ENCODE measurements around the gene SLC13A2. TPM values are rescaled to one million over a fixed set of nuclear protein-coding genes. Genes with fewer than 3 reads are reported as not detected.

SLC13A2 gene, protein sequence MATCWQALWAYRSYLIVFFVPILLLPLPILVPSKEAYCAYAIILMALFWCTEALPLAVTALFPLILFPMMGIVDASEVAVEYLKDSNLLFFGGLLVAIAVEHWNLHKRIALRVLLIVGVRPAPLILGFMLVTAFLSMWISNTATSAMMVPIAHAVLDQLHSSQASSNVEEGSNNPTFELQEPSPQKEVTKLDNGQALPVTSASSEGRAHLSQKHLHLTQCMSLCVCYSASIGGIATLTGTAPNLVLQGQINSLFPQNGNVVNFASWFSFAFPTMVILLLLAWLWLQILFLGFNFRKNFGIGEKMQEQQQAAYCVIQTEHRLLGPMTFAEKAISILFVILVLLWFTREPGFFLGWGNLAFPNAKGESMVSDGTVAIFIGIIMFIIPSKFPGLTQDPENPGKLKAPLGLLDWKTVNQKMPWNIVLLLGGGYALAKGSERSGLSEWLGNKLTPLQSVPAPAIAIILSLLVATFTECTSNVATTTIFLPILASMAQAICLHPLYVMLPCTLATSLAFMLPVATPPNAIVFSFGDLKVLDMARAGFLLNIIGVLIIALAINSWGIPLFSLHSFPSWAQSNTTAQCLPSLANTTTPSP
- not detected in 3 replicates for polyA plus RNA-seq
- not detected for polyA plus RNA-seq (2011; ENCODE audit: low read depth)
- polyA plus RNA-seq (2011; cell fraction: cytosol; rRNA removed): not detected in 2 replicates
- not detected in 2 replicates for polyA plus RNA-seq (2011; cell fraction: nucleus; rRNA removed)
- polyA plus RNA-seq (2012; ENCODE audit: low replicate concordance): not detected in 2 replicates
- polyA minus RNA-seq: not detected in 3 replicates
- polyA minus RNA-seq (2011; cell fraction: cytosol; rRNA and poly(A)+ RNA removed): not detected
- polyA minus RNA-seq (2011; cell fraction: nucleus; rRNA and poly(A)+ RNA removed): not detected in 2 replicates

DNA sequence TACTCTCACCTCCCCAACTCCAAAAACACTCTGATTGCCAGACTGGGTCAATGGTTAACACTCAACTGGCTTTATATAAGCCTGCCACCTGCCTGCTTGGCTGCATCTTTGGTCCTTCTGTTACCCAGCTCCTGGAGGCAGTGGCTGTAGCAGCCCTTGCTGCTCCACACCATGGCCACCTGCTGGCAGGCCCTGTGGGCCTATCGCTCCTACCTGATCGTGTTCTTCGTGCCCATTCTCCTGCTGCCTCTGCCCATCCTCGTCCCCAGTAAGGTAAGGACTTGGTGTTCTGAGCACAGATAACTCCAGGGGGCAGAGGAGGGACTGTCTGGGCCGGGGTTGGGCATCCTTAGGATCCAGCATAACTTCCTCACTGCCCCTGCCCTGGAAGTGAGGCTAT lies at the start of gene SLC13A2:
SLC13A2 (plus strand) TSS at position 103 of the 400 bp plus-strand sequence; CDS start at position 172, 69 bp downstream.
- H2AFZ ChIP-seq (ENCODE audit: control insufficient read depth, low read length): no peak within 1 kb of the TSS
- dilution Hi-C loops (cut with MboI; ENCODE audit: extremely low pct_ligation_motif_present, low sequenced_read_pairs): no loop called here
- no peak for TF ChIP-seq EZH2 (IDR thresholded peaks at IDR 0.05; ENCODE audit: low read length)
- TF ChIP-seq, protein P1, sequence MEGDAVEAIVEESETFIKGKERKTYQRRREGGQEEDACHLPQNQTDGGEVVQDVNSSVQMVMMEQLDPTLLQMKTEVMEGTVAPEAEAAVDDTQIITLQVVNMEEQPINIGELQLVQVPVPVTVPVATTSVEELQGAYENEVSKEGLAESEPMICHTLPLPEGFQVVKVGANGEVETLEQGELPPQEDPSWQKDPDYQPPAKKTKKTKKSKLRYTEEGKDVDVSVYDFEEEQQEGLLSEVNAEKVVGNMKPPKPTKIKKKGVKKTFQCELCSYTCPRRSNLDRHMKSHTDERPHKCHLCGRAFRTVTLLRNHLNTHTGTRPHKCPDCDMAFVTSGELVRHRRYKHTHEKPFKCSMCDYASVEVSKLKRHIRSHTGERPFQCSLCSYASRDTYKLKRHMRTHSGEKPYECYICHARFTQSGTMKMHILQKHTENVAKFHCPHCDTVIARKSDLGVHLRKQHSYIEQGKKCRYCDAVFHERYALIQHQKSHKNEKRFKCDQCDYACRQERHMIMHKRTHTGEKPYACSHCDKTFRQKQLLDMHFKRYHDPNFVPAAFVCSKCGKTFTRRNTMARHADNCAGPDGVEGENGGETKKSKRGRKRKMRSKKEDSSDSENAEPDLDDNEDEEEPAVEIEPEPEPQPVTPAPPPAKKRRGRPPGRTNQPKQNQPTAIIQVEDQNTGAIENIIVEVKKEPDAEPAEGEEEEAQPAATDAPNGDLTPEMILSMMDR (optimal IDR thresholded peaks at IDR 0.05 in 1 of 3, IDR thresholded peaks at IDR 0.05 in 1 of 3, conservative IDR thresholded peaks at IDR 0.05 in 1 of 3; ENCODE audit: extremely low read depth in 1 of 3, insufficient read depth in 2 of 3, low read length in 3 of 3): peak in 1 of 3 experiments; percentile 16

GRCh38 chr17:28425206-28425605 lies 48.2 kb upstream of the SLC13A2 start:
- H3K4me1 ChIP-seq (ENCODE audit: control insufficient read depth, extremely low read depth, insufficient read depth, low read length): no peaks in the 10 kb centered on the region
- no peak overlapping the region for H3K4me2 ChIP-seq (ENCODE audit: control insufficient read depth, extremely low read depth, insufficient read depth, low read depth, low read length)
- H3K79me2 ChIP-seq (ENCODE audit: control insufficient read depth, insufficient read depth, low read length): no peaks in the 10 kb centered on the region
- no peaks in the 10 kb centered on the region for H3K27me3 ChIP-seq (ENCODE audit: control insufficient read depth, extremely low read depth, insufficient read depth, low read length)
- H3K9ac ChIP-seq (ENCODE audit: control insufficient read depth, extremely low read depth, insufficient read depth, low read length): no peak overlapping the region
- FAIRE-seq (no peak), DNase-seq (ENCODE audit: low read depth, low spot score) (no peak)
- H2AFZ ChIP-seq (ENCODE audit: control insufficient read depth, low read length): no peak overlapping the region
- H3K4me3 ChIP-seq (ENCODE audit: control insufficient read depth in 2 of 3, extremely low read depth in 1 of 3, insufficient read depth in 2 of 3, low read depth in 1 of 3, low read length in 3 of 3): no peak overlapping the region
- no peaks in the 10 kb centered on the region for H4K20me1 ChIP-seq (ENCODE audit: control insufficient read depth, extremely low read depth, insufficient read depth, low read length)
- no peaks in the 10 kb centered on the region for H3K9me1 ChIP-seq (ENCODE audit: control insufficient read depth, extremely low read depth, insufficient read depth, low read length)
- no peak for TF ChIP-seq EZH2 (IDR thresholded peaks at IDR 0.05; ENCODE audit: low read length)
- TF ChIP-seq, protein P1 (optimal IDR thresholded peaks at IDR 0.05 in 1 of 3, IDR thresholded peaks at IDR 0.05 in 1 of 3, conservative IDR thresholded peaks at IDR 0.05 in 1 of 3; ENCODE audit: extremely low read depth in 1 of 3, insufficient read depth in 2 of 3, low read length in 3 of 3): no peak
- H3K36me3 ChIP-seq (ENCODE audit: control insufficient read depth in 2 of 2, extremely low read depth in 1 of 2, insufficient read depth in 2 of 2, low read length in 2 of 2): no peaks in the 10 kb centered on the region
- H3K9me3 ChIP-seq (ENCODE audit: control insufficient read depth, low read depth, low read length): no peaks in the 10 kb centered on the region
- no peak overlapping the region for H3K27ac ChIP-seq (ENCODE audit: control insufficient read depth, insufficient read depth, low read length)
- dilution Hi-C loops (cut with MboI; ENCODE audit: extremely low pct_ligation_motif_present, low sequenced_read_pairs): no loop called here

More for the DNA sequence above, at the start of gene SLC13A2:
- H3K36me3 ChIP-seq (ENCODE audit: control insufficient read depth in 2 of 2, extremely low read depth in 1 of 2, insufficient read depth in 2 of 2, low read length in 2 of 2): no peaks in the 10 kb centered on the region
- H3K9ac ChIP-seq (ENCODE audit: control insufficient read depth, extremely low read depth, insufficient read depth, low read length): no peak within 1 kb of the TSS
- H3K27ac ChIP-seq (ENCODE audit: control insufficient read depth, insufficient read depth, low read length): no peak within 1 kb of the TSS
- no peaks in the 10 kb centered on the region for H3K9me3 ChIP-seq (ENCODE audit: control insufficient read depth, low read depth, low read length)
- peaks cover 9% of the 10 kb centered on the region for H3K27me3 ChIP-seq (ENCODE audit: control insufficient read depth, extremely low read depth, insufficient read depth, low read length)
- no peaks in the 10 kb centered on the region for H3K4me1 ChIP-seq (ENCODE audit: control insufficient read depth, extremely low read depth, insufficient read depth, low read length)
- DNase-seq (ENCODE audit: low read depth, low spot score) (no peak), FAIRE-seq (no peak)
- no peak within 1 kb of the TSS for H3K4me2 ChIP-seq (ENCODE audit: control insufficient read depth, extremely low read depth, insufficient read depth, low read depth, low read length)
- no peaks in the 10 kb centered on the region for H4K20me1 ChIP-seq (ENCODE audit: control insufficient read depth, extremely low read depth, insufficient read depth, low read length)
- H3K79me2 ChIP-seq (ENCODE audit: control insufficient read depth, insufficient read depth, low read length): no peaks in the 10 kb centered on the region
- H3K9me1 ChIP-seq (ENCODE audit: control insufficient read depth, extremely low read depth, insufficient read depth, low read length): no peaks in the 10 kb centered on the region
- no peak within 1 kb of the TSS for H3K4me3 ChIP-seq (ENCODE audit: control insufficient read depth in 2 of 3, extremely low read depth in 1 of 3, insufficient read depth in 2 of 3, low read depth in 1 of 3, low read length in 3 of 3)

Measured in keratinocyte (primary cell).